Peyer's patch (tissue), 4 donors: ENCODE data around the gene SAMD5. TPM values are rescaled to one million over a fixed set of nuclear protein-coding genes. Genes with fewer than 3 reads are reported as not detected.

Source experiments
- DNase-seq, 3 donors: peaks; one replicate each; pipeline ENCODE4 v3.0.0-alpha.2; 2017 to 2019
- H3K27ac ChIP-seq, 4 donors: fragments of 200-600 bp; sonication (generic); one replicate each; pipeline ENCODE4 v1.5.1; 2016 to 2019
- H3K27me3 ChIP-seq, 2 donors: fragments of 200-600 bp; sonication (generic); one replicate each; pipeline ENCODE4 v1.5.1; 2019
- H3K36me3 ChIP-seq, 3 donors: fragments of 200-600 bp; sonication (generic); one replicate each; pipeline ENCODE4 v1.5.1; 2016 to 2019
- H3K4me1 ChIP-seq, 4 donors: fragments of 200-600 bp; sonication (generic); one replicate each; pipeline ENCODE4 v1.5.1; 2016 to 2019
- H3K4me3 ChIP-seq, 4 donors: fragments of 200-600 bp; sonication (generic); 1 replicate in 3 of 4; 2 replicates in 1 of 4; pipeline ENCODE4 v1.5.1; 2016 to 2019; ENCODE audit warnings: mild to moderate bottlenecking in 1 of 4
- H3K9me3 ChIP-seq, 4 donors: fragments of 200-600 bp; sonication (generic); one replicate each; pipeline ENCODE4 v1.5.1; 2016 to 2019; ENCODE audit warnings: mild to moderate bottlenecking in 1 of 4
- POLR2A ChIP-seq, 2 donors: fragments of 450-650 bp; IDR thresholded peaks; one replicate each; pipeline ENCODE4 v1.5.1; 2017; ENCODE audit warnings: antibody characterized with exemption in 2 of 2, mild to moderate bottlenecking in 2 of 2, moderate library complexity in 2 of 2
- total RNA-seq, 4 donors: library from RNA; depleted of rRNA; stranded (reverse); fragments of >200 nt; gene quantifications; one replicate each; pipeline ENCODE4 v1.1.0, GENCODE V29; 2016
- TF ChIP-seq, protein P1 (sequence below), 6 experiments: fragments of 450-650 bp in 4 of 6; fragments of 200-600 bp in 2 of 6; sonication (generic) in 1 of 6; IDR thresholded peaks; one replicate each; pipeline ENCODE4 v1.5.1; 2017 to 2019; ENCODE audit warnings: antibody characterized with exemption in 6 of 6, mild to moderate bottlenecking in 3 of 6, moderate library complexity in 1 of 6

Gene SAMD5
- total RNA-seq, 4 donors from 2014 or later = 7.4 to 13.3 (median 9.3) TPM

DNA sequence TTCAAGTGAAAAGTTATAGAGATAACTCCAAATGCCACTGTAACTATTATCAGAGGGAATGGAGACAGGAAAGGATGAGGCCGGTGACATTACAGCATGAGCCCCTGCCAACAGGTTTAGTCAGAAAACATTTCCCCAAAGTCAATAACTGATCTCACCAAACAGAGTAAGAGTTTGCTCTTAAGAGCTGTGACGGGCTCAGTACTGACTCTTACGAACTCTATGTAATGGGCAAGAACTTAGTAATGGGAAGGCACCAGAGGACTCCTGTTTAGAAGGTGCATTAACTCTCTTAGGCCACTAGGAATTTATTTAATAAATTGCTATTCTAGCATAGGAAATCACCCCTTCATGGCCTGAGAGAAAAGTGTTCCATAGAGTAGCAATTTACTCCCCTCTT is 76.8 kb downstream of the SAMD5 start:
- no peak for DNase-seq
- no peaks in the 10 kb centered on the region for H3K27me3 ChIP-seq
- H3K4me3 ChIP-seq = no peak overlapping the region
- no peaks in the 10 kb centered on the region for H3K36me3 ChIP-seq
- no peak for TF ChIP-seq POLR2A (IDR thresholded peaks at IDR 0.05)
- TF ChIP-seq, protein P1, sequence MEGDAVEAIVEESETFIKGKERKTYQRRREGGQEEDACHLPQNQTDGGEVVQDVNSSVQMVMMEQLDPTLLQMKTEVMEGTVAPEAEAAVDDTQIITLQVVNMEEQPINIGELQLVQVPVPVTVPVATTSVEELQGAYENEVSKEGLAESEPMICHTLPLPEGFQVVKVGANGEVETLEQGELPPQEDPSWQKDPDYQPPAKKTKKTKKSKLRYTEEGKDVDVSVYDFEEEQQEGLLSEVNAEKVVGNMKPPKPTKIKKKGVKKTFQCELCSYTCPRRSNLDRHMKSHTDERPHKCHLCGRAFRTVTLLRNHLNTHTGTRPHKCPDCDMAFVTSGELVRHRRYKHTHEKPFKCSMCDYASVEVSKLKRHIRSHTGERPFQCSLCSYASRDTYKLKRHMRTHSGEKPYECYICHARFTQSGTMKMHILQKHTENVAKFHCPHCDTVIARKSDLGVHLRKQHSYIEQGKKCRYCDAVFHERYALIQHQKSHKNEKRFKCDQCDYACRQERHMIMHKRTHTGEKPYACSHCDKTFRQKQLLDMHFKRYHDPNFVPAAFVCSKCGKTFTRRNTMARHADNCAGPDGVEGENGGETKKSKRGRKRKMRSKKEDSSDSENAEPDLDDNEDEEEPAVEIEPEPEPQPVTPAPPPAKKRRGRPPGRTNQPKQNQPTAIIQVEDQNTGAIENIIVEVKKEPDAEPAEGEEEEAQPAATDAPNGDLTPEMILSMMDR (IDR thresholded peaks at IDR 0.05) = no peak
- H3K4me1 ChIP-seq = no peaks in the 10 kb centered on the region
- H3K27ac ChIP-seq = no peak overlapping the region
- no peaks in the 10 kb centered on the region for H3K9me3 ChIP-seq

DNA sequence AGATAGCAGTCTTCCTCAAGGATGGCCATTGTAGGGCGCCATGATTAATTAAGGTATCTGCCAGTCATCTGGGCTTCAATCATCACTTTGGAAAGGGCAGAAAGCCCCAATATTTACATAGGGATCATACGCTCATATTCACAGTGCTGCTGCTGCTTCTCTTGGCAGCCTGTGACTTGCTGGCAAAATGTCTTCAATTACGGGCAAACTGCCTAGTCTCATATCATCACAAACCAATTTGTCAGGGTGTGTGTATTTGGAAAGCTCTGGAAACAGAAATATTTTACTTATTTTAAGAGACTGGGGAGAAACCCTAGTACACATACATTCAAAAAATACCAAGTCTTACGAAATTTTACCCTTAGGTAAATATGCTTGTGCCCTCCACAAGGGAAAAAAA is 77.6 kb downstream of the SAMD5 start:
- Histone ChIP-seq H3K27ac (no peak overlapping the region), H3K9me3 (no peaks in the 10 kb centered on the region), H3K4me1 (no peaks in the 10 kb centered on the region), H3K36me3 (no peaks in the 10 kb centered on the region), H3K27me3 (no peaks in the 10 kb centered on the region), H3K4me3 (no peak overlapping the region)
- DNase-seq = no peak
- no peak for TF ChIP-seq POLR2A (IDR thresholded peaks at IDR 0.05)
- TF ChIP-seq, protein P1 (IDR thresholded peaks at IDR 0.05) = no peak

DNA sequence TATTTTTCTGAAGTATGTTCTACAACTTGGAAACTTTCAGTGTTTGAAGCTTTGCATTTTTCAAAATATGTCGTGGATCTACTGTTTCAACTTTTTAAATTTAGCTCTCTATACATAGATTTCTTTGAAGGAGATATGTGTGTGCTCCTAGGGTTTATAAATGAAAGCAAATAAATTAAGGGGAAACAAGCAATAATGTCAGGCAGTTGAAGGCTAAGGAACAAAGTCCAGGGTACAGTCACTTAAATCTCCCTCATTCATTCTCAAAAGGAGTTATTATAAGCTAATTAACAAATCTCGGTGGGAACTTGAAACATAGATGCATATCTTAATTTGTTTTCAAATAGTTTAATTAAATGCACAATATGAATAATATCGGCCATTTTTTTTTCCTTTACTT is 79.4 kb downstream of the SAMD5 start:
- no peak for DNase-seq
- no peak for TF ChIP-seq POLR2A (IDR thresholded peaks at IDR 0.05)
- TF ChIP-seq, protein P1 (IDR thresholded peaks at IDR 0.05) = no peak
- Histone ChIP-seq H3K36me3 (no peaks in the 10 kb centered on the region), H3K9me3 (no peaks in the 10 kb centered on the region), H3K27me3 (no peaks in the 10 kb centered on the region), H3K4me1 (no peaks in the 10 kb centered on the region), H3K27ac (no peak overlapping the region), H3K4me3 (no peak overlapping the region)

DNA sequence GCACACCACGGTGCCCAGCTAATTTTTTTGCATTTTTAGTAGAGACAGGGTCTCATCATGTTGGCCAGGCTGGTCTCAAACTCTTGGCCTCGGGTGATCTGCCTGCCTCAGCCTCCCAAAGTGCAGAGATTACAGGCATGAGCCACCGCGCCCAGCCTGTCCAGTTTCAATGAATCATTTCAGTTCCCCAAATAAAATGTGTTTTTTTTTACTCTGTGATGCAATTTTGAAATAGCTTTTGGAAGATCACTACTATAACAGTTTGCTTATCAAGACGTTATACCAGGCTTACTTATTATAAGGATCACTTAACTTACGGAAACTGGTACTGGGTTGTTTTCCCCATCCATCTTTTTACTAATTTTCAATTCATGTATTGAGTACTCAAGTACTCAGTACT is 80.0 kb downstream of the SAMD5 start:
- no peak overlapping the region for H3K27ac ChIP-seq
- H3K9me3 ChIP-seq = no peaks in the 10 kb centered on the region
- no peaks in the 10 kb centered on the region for H3K27me3 ChIP-seq
- no peaks in the 10 kb centered on the region for H3K4me1 ChIP-seq
- TF ChIP-seq, protein P1 (IDR thresholded peaks at IDR 0.05) = no peak
- no peak for TF ChIP-seq POLR2A (IDR thresholded peaks at IDR 0.05)
- no peak for DNase-seq
- H3K36me3 ChIP-seq = no peaks in the 10 kb centered on the region
- no peak overlapping the region for H3K4me3 ChIP-seq

DNA sequence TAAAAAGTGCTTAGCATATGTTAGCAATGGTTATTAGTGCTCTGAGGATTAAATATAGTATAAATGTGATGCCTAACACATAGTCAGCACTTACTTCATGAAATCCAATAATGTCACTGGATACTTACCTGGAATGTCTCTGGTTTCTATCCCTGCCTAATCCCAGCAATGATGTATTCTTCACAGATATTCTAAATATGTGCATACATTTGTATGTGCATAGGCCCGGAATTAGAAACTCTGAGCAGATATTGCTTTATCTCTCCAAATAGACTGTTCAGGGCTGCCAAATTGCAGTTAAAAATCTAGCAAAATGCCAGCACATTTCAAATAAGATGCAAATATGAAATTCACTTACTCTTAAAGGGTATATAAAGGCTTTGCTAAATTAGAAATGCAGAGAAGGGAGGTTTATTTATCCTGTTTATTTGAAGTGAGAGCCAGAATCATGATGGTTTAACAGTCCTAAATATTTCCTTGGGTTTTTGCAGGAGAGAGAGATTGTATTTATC is 81.3 kb downstream of the SAMD5 start:
- no peaks in the 10 kb centered on the region for H3K9me3 ChIP-seq
- no peaks in the 10 kb centered on the region for H3K27me3 ChIP-seq
- H3K36me3 ChIP-seq = no peaks in the 10 kb centered on the region
- H3K4me1 ChIP-seq = no peaks in the 10 kb centered on the region
- TF ChIP-seq POLR2A (IDR thresholded peaks at IDR 0.05) = no peak
- TF ChIP-seq, protein P1 (IDR thresholded peaks at IDR 0.05) = no peak
- DNase-seq = no peak
- no peak overlapping the region for H3K4me3 ChIP-seq
- no peak overlapping the region for H3K27ac ChIP-seq

DNA sequence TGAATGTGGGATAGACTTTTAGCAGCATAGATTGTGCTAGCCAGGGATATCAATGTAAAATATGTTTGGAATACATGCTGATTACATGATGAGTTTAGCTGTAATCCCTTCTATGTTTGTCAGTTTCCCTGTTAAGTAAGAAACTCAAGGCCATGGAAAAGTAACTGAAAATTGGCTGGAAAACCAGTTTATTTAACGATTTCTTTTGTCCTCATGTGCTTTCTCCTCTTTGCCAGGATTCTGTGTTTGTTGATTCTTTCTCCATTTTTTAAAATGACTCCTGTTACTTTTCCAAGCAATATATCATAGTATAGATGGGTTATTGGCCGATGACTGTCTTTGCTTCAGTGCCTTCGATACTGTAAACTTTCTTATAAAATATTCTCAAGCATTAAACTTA is 87.5 kb downstream of the SAMD5 start:
- H3K27ac ChIP-seq = no peak overlapping the region
- H3K36me3 ChIP-seq = no peaks in the 10 kb centered on the region
- no peak for DNase-seq
- no peaks in the 10 kb centered on the region for H3K4me1 ChIP-seq
- no peak for TF ChIP-seq POLR2A (IDR thresholded peaks at IDR 0.05)
- TF ChIP-seq, protein P1 (IDR thresholded peaks at IDR 0.05) = no peak
- H3K4me3 ChIP-seq = no peak overlapping the region
- H3K27me3 ChIP-seq = no peaks in the 10 kb centered on the region
- H3K9me3 ChIP-seq = no peaks in the 10 kb centered on the region
